GM19025 (cell line): Measurements from ENCODE around the gene PYGB.
A peak's percentile ranks its signal among the peaks of the same experiment; 100 is the strongest.

Experiments
- ATAC-seq: cut with Tn5 transposase; IDR thresholded peaks from one replicate; pipeline ENCODE4 v1.9.1; 2021; ENCODE audit warnings: mild to moderate bottlenecking, low read depth, moderate library complexity; ENCODE audit not compliant: unreplicated experiment

Gene PYGB

DNA sequence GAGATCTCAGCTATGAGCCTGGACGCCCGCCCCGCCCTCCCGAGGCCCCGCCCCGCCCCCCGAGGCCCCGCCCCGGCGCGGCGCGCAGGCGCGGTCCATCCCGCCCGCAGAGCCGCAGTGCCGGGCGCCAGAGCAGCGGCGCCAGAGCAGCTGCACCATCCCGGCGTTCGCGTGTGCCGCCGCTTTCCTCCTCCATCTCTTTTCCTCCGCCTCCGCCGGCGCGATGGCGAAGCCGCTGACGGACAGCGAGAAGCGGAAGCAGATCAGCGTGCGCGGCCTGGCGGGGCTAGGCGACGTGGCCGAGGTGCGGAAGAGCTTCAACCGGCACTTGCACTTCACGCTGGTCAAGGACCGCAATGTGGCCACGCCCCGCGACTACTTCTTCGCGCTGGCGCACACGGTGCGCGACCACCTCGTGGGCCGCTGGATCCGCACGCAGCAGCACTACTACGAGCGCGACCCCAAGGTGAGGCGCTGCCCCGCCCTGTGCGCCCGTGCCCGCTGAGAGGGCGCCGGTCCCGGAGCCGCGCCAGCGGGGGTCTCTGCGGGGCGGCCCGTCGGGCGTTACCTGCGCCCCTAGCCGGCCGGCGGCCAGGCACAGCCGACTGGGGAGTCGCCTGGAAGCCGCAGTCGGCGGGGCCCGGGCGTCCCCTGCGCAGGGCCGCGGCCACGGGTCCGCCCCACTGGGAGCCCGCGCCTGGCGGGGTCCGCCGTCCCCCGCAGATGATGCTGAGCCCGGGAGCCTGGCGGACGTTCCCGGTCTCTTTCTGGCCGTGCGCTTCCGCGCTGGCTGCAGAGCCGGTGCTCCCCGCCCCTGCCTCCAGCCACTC is at the start of gene PYGB:
Gene PYGB, plus strand, starts transcription at position 130 of the 830 bp plus-strand sequence. Its CDS starts 94 bp downstream, at position 224.
- ATAC-seq, result peak; percentile 71

DNA sequence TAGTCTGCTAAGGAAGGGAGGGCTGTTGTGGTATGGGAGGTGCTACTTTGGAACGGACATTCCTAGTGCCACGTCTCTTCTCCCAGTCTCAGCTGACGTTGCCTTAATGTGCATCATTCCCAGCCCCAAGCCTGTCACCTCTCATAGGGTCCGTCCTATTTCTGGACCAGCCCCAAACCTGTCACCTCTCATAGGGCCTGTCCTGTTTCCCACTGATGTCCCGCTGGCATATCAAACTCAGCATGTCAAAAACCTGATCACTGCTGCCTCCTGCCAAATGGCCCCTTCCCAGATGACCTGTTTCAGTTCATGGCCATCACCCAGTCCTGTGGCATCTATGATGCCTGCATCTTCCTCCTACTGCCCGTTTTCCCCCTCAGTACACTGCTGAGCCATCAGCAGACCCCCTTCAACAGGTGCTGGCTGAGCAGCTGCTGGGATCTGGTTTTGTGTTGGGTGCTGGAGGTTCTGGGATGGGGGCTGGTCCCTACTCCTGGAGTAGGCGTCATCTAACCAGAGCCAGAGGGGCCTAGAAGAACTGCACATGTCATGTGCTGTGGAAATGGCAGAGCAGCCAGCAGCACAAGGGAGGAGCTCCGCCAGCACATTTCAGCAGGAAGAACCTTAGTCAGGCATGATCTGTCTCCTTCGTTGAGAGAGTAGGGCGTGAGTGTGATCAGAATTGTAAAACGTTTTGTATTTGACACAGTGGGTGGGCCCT is 49.1 kb upstream of the PYGB start:
- no peak for ATAC-seq

DNA sequence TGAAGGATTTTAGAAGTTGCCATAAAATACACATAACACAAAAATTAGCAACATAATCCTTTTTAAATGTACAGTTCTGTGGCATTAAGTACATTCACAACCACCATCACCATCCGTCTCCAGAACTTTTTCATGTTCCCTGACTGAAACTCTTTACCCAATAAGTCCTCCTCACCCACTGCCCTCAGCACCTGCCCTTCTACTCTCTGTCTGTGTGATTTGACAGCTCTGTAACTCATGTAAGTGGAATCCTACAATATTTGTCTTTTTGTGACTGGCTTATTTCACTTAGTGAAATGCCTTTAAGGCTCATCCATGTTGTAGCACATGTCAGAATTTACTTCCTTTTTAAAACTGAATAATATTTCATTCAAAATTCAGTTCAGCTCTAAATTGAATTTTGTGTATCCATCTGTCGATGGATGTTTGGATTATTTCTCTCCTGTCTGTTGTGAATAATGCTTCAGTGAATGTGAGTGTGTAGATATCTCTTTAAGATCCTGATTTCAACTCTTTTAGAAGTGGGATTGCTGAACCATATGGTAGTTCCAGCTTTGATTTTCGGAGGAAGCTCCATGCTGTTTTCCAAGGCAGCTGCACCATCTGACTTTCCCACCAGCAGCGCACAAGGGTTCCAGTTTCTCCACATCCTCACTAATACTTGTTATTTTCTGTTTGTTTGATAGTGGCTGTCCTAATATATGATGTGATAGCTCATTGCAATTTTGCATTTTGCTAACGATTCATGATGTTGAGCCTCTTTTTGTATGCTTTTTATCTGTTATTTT is 48.2 kb upstream of the PYGB start:
- ATAC-seq, result no peak

DNA sequence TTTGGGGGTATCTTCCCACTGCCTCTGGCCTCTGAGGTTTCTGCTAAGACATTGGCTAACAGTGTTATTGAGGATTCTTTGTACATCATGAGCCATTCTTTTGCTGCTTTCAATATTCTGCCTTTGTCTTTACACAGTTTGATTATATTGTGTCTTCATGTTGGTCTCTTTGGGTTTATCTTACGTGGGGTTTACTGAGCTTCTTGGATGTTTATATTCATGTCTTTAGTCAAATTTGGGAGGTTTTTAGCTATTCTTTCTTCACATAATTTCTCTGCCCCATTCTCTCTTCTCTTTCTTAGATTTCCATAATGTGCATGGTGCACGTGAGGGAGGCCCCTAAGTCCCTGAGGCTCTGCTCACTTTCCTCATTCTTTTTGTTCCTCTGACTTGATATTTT is 44.8 kb upstream of the PYGB start:
- no peak for ATAC-seq

DNA sequence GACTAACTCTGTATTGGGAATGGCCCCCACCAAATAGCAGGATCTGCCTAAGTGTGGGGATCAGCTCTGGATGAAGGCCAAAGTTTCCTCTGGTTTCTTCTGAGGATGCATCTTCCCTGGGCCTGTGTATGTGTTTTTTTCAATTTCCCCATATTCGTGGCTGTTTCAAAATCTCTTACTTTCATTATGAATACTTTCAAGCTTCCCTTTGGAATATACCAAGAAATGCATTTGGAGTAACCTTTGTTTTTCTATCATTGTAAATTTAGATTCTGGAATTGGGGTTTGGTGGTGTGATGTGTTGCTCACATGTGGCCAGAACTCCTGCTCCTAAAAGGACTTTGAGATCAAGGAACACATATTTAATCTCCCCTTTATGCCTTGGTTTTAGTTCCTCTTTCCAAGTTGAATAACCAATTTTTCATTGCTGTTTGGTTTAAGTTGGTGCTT is 44.0 kb upstream of the PYGB start:
- no peak for ATAC-seq

DNA sequence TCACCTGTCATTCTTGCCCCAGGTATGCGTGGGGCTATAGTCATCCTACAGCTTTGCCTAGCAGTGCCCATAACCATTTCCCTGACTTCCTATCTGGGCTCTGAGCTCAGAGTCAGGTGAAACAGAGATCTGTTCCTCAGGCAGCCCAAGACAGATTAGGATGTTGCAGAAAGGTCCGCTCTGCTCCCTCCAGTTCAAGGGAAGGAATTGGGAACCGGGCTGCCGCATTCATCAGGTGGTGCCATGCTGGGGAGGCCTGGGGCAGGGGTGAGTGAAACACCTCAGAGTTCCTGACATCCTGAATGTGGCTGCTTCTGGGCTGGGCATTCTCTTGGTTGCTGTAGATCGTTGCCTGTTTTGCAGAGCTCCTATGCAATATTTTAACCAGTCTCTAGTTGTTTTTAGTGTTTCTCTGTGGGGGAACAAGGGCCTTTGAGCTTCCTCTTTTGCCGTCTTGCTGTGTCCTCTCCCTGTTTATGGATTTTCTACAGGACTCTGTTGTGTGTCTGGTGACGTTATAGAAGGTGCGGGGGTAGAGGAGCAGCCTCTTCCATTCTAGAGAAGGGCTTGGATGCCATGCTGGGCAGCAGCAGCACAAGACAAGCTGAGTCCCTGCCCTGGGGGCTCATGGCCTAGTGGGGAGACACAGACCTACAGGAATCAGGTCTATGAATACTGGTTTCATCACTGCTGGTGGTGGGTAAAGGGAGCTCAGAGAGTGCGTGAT is 43.2 kb upstream of the PYGB start:
- no peak for ATAC-seq

DNA sequence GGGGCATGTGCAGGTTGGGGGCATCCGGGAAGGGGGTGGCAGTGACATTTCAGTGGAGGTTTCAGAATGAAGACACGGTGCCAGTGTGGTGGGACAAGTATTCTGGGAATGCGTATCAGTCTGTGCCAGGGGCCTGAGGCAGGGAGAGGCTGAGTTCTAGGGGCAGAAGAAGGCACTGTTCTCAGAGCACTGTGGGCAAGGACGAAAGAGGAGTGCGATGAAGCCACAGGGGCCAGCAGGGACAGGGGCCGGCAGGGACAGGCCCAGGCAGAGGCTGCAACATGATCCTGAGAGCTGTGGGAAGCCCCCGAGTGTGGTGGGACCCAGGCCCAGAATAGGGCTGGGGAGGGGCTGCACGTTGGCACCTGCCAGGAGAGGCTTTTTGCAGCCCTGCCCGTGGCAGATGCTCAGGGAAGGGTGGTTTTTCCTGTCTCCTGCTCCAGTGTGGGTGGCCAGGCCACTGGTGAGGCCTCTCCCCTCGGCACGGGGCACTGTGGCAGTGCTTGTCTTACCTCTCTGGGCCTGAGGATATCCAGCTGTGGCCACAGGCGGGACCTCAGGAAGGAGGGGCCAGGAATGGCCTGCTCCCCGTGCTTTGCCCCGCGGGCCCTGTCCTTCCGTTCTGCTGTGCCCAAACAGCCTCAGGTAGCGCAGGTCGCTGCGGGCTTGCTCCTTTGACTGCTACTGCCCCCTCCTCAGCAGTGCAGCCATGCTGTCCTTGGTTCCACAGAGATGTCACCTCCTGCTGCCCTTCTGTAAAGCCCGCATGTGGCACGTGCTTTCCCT is 42.4 kb upstream of the PYGB start:
- ATAC-seq, result no peak

DNA sequence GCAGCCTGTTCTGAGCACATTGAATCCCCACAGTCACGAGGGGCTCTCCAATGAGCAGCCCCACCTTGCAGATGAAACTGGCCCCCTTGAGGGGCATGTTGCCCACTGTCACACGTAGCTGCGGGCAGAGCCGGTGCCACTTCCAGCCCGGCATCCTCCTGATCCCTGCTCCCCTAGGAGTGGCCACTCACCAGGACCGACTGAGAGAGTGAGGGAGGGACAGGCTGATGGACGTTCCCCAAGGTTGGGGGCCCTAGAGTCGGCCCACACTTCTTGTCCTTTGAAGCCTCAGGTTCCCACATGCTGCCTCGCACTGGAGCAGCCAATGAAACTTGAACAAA is 41.9 kb upstream of the PYGB start:
- ATAC-seq, result no peak

DNA sequence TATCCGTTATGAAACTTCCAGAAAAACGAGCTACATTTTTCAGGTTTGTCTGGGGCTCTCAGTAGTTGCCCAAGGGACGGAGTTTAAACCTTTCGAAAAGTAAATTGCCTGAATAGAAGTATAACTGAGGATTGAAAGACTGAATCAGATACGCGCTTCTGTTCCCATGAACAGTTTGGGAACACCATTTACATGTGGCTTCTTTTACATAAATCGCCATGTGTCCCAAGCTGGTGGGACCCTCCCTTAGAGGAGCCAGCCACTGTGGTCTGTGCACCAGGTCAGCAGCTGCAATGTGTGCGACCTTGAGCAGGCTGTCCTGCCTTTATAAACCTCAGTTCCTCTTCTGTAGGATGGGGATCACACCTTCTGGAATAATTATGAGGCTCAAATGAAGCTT is 41.3 kb upstream of the PYGB start:
- ATAC-seq, result no peak

DNA sequence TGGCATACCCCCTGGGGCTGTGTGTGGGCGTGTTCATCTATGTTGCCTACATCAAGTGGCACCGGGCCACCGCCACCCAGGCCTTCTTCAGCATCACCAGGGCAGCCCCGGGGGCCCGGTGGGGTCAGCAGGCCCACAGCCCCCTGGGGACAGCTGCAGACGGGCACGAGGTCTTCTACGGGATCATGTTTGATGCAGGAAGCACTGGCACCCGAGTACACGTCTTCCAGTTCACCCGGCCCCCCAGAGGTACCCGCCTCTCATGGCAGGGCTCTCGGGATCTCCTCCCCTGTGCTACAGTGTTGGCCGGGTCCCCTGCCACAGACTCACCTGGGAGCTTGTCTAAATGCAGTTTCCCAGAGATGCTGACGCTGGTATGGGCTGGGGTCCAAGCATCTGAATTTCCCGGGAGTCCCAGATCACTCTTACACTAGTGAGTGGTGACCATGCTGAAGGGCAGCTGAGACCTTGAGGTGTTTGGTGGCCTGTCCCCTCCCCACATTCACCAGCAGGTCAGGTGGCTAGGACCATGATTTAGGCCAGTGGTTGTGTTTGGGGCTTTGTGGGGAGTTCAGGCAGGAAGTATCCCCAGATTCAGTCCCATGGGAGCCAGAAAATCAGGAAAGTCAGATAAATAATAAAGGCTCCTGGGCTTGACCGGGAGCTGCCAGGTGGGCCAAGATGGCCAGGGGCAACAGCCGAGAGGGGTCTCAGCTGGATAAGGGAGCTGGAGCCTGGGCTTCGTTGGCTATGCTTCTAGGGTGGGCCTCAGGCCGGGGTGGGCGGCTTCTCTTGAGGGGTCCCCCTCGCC is 40.5 kb upstream of the PYGB start:
- no peak for ATAC-seq

DNA sequence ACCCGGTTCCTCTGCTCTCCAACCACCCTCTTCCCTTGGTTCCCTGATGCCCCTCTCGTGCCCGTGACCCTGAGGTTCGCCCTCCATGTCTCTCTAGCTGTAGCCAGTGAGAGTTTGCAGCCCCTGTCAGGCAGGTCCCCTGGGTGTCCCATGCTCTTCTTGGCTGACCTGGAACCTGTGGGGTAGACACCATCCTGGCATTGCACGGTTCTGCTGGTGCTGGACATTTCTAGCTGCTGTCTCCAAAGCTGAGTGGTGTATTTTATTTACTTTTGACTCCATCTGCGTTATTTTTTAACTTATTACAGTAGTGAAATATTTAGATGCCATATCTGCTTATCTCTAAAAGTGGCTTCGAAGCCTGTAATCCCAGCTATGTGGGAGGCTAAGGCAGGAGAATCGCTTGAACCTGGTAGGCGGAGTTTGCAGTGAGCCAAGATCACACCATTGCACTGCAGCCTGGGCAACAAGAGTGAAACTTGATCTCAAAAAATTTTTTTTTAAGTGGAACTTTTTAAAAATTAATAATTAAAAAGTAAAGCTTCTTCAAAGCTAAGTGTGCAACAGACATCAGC is 39.8 kb upstream of the PYGB start:
- no peak for ATAC-seq

DNA sequence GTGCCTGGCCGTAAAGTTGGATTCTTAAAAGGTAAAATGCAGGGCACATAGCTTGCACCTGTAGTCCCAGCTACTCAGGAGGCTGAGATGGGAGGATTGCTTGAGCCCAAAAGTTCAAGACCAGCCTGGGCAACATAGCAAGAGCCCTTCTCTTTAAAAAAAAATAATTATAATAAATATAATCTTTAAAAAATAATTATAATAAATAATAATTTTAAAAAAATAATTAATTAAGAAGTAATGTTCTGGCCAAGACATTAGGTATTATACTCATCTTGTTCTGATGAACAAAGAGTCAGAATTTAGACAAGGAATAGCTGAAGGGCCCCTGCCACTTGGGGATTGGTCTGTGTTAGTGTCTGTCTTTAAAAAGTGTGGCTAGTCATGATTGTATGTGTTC is 38.5 kb upstream of the PYGB start:
- no peak for ATAC-seq

DNA sequence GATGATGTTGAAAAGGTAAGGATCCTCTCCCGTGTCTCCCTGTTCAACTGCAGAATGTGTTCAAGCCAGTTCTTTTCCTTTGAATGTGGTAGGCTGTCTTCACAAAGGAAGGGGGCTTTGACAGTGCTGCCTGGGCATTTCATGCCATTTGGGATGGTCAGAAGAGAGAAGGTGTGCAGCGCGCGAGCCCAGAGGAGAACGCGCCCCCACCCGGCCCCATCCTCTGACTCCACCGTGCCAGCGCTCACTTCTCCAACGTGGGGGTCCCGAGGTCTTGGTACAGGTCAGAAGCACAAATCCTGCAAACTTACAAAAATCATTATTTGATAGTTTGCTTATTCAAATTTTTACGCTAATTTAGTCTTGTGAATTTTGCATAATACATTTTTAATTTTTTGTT is 38.0 kb upstream of the PYGB start:
- no peak for ATAC-seq

DNA sequence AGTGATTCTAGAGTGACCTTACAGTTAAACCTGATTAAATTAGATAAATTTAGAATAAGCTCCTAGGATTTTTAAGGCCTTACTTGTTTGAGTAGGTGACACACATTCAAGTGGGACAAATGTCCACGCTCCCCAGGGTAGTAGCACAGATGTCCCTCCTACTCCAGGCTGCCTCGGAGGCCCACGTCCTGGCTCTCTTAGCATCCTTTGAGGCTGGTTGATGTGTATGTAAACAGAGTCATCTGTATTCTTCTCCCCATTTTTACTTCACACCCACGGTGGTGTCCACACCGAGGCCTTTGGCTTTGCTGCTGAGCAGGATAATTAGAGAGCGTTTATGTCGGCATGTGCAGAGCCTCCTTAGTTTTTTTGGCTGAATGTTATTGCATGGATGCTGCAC is 36.6 kb upstream of the PYGB start:
- no peak for ATAC-seq

DNA sequence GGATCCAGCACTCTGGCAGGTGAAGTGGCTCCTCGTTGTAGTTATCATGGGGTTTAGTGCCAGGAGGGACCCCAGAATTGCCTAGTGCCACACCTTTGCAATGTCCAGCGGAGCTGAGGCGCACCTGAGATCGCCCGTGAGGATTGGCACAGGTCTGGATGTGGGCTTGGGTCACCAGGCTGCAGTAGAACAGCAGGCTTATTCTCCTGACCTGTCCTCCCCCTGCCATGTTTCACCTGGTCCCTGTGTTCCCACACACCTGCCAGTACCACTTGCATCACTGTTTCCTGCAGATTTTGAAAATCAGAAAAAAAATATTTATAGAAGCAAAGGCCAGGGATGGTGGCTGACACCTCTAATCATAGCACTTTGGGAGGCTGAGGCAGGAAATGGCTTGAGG is 35.6 kb upstream of the PYGB start:
- ATAC-seq, result no peak

DNA sequence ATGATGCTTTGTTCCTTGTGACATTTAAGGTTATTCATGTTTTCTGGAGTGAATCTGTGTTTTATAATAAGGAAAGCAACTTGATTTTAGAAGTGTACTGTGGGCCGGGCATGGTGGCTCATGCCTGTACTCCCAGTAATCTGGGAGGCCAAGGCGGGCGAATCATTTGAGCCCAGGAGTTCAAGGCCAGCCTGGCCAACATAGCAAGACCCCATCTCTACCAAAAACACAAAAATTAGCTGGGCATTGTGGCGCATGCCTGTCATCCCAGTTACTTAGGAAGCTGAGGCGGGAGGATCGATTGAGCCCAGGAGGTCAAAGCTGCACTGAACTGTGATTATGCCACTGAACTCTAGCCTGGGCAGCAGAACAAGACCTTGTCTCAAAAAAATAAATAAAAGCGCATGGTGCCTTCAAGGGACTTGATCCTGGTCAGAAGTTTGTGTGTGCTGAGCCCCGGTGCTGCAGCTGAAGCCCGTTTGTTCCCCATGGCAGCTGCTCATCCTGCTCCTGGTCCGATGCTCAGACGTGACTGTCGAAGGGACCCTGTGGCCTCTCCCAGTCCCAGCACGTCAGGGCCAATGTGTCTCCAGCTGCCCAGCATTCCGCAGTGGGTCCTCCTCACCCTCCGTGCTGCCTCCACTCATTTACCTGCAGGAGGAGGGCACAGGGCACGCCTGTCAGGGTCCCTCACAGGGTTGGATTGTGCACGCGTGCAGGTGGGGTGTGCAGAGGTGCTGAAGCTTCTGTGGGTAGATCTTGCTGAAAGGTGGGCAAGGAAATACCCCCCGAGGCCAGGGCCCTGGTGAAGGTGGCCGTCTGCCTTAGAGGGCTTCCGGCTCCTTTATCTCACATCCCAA is 34.1 kb upstream of the PYGB start:
- ATAC-seq, result no peak

DNA sequence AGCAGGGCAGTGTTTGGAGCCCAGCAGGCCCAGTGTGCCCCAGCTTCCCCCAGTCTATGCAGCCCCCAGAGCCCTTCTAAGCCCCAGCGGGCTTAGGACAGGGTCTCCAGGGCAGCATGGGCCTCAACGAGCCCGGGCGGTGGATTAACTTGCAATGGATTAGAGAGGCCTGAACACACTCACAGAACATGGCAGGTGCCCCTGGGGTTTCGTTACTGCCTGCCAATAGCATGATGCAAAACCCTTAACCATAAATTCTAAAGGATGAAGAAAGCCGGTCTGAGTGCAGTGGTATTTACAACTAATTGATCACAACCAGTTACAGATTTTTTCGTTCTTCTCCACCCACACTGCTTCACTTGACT is 33.5 kb upstream of the PYGB start:
- ATAC-seq, result no peak

DNA sequence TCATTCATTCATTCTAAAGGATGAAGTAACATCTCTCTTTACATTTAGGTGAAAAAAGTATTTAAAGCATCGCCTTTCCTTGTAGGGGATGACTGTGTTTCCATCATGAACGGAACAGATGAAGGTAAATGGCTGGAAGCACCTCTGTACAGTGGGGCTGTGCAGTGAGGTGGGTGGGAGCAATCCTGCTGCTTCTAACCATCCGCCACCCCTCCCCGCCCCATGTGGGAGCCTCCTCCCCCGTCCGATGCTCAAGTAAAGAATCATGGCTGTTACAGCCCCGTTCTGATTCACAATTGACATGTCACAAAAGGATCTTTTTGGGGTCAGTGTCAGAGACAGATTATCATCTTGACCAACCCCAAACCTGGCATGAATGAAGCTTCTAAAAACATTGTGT is 33.1 kb upstream of the PYGB start:
- ATAC-seq, result no peak
